Muscle layer of duodenum (tissue), 2 donors: ENCODE data around the gene ADAMTS16.

Source experiments
- H3K27ac ChIP-seq: one replicate; pipeline ENCODE4 v1.7.0; 2013; ENCODE audit warnings: mild to moderate bottlenecking, low read length
- H3K27me3 ChIP-seq: one replicate; pipeline ENCODE4 v1.7.0; 2013; ENCODE audit warnings: low read depth, mild to moderate bottlenecking, control low read depth, low read length
- H3K36me3 ChIP-seq, 2 donors: one replicate each; pipeline ENCODE4 v1.7.0; 2013; ENCODE audit warnings: low read length in 2 of 2, control low read depth in 1 of 2, mild to moderate bottlenecking in 1 of 2; ENCODE audit not compliant: insufficient read depth in 2 of 2, control insufficient read depth in 1 of 2
- H3K4me1 ChIP-seq, 2 donors: one replicate each; pipeline ENCODE4 v1.7.0; 2013; ENCODE audit warnings: low read length in 2 of 2, mild to moderate bottlenecking in 2 of 2, control low read depth in 1 of 2, moderate library complexity in 1 of 2; ENCODE audit not compliant: insufficient read depth in 2 of 2, control insufficient read depth in 1 of 2
- H3K4me3 ChIP-seq, 2 donors: one replicate each; pipeline ENCODE4 v1.7.0; 2013; ENCODE audit warnings: low read length in 2 of 2, low read depth in 1 of 2, mild to moderate bottlenecking in 1 of 2
- H3K9me3 ChIP-seq, 2 donors: one replicate each; pipeline ENCODE4 v1.7.0; 2013; ENCODE audit warnings: low read length in 2 of 2, control low read depth in 1 of 2, mild to moderate bottlenecking in 1 of 2; ENCODE audit not compliant: control insufficient read depth in 1 of 2
- donor health status: healthy.

ADAMTS16 gene

DNA sequence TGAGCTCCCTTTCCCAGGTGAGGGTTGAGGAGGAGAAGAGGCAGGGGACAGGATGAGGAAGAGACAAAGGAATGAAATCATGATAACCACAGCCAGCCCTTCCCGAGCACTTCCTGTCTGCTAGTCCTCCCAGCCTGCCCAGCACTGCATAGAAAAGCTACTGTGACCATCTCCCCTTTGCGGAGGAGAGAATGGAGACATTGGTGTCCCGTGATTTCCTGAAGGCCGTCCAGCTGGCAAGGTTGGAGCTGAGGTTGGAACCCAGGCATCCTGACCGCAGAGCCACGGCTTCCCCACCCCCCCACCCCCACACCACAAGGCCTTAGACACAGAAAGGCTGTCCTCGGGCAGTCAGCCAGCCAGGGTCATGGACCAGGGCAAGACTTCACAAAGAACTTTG lies 151.2 kb downstream of the ADAMTS16 start:
- H3K4me1 ChIP-seq = no peaks in the 10 kb centered on the region
- H3K9me3 ChIP-seq = peaks cover 0 to 23% of the 10 kb centered on the region in 2 donors
- H3K36me3 ChIP-seq = no peaks in the 10 kb centered on the region
- H3K27me3 ChIP-seq = no peaks in the 10 kb centered on the region
- H3K27ac ChIP-seq = no peak overlapping the region
- H3K4me3 ChIP-seq = no peak overlapping the region

DNA sequence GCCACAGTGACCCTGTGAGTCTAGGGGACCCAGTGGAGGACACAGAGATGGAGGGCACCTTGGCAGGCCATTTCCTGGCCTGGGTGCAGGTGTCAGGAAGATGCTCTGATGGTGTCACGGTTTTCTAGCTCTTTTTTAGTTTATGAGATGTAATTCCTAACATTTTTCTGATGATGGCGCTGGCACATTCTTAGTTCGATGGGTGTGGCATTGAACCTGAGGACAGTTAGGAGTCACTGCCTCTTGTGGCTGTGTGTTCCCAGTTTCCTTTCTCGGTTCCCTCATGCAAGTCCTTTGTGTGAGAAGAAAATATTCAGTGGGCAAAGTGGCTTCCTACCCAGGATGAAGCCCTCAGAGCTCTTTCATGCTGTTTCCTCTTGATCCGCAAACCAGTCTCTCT lies 152.9 kb downstream of the ADAMTS16 start:
- Histone ChIP-seq H3K36me3 (no peaks in the 10 kb centered on the region), H3K27me3 (no peaks in the 10 kb centered on the region), H3K27ac (no peak overlapping the region)

DNA sequence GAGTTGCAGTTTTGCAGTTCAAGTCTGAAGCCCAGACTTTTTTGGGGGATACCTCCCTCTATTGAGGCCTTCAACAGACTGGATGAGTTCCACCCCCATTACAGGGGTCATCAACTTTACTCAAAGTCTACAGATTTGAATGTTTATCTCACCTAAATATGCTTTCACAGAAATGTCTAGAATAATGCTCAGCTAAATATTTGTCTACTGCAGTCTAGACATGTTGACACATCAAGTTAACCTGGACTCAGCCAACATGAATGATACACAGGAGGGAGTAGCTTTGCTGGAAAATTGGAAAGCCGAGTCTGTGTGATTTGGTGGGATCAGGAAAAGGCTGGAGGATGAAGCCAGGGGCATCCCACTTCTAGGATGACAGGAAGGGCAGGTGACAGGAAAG lies 154.3 kb downstream of the ADAMTS16 start:
- no peak overlapping the region for H3K27ac ChIP-seq
- H3K4me1 ChIP-seq = no peaks in the 10 kb centered on the region
- H3K36me3 ChIP-seq = no peaks in the 10 kb centered on the region
- H3K4me3 ChIP-seq = no peak overlapping the region
- H3K9me3 ChIP-seq = peaks cover 0 to 19% of the 10 kb centered on the region in 2 donors
- no peaks in the 10 kb centered on the region for H3K27me3 ChIP-seq

More for the DNA sequence above, 152.9 kb downstream of the ADAMTS16 start:
- Histone ChIP-seq H3K4me3 (no peak overlapping the region), H3K9me3 (peaks cover 0 to 19% of the 10 kb centered on the region in 2 donors), H3K4me1 (no peaks in the 10 kb centered on the region)

DNA sequence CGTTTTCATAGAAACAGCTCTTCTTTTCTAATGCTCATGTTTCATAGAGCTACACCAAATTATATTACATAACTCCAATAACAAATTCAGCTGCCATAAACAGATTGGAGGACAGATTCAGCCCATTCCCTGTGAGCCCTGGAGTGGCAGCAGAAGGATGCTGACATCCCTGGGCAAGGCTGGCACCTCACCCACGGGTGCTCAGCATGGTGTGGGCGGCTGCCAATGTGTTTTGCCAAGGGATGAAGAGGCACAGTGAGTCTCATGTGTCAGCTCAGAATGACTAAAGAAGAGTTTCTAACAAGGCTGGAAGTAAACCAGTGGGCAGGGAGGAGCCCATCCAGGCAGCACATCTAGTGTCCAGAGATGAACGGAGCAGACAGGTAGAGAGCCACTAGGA lies 155.2 kb downstream of the ADAMTS16 start:
- H3K27ac ChIP-seq = no peak overlapping the region
- H3K4me3 ChIP-seq = no peak overlapping the region
- H3K27me3 ChIP-seq = no peaks in the 10 kb centered on the region
- peaks cover 0 to 19% of the 10 kb centered on the region in 2 donors for H3K9me3 ChIP-seq
- no peaks in the 10 kb centered on the region for H3K4me1 ChIP-seq
- H3K36me3 ChIP-seq = no peaks in the 10 kb centered on the region

DNA sequence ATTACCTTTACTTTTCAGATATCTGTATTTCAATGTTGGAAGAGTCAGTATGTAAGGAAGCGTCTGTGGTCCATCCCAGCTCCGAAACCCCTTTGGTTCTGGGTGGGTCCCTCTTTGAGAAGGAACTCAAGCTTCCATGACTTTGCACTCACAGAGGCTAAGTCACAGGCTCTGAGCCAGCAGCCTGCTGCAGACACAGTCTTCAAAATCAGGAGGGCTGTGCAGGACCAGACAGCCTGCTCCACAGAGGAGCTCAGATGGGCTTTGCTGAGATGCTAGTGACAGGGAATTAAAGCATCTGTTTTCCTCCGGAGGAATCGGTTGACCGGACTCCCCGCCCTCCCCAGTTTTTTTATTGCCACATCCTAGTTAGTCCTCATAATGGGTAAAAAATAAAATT lies 155.9 kb downstream of the ADAMTS16 start:
- H3K27ac ChIP-seq = no peak overlapping the region

DNA sequence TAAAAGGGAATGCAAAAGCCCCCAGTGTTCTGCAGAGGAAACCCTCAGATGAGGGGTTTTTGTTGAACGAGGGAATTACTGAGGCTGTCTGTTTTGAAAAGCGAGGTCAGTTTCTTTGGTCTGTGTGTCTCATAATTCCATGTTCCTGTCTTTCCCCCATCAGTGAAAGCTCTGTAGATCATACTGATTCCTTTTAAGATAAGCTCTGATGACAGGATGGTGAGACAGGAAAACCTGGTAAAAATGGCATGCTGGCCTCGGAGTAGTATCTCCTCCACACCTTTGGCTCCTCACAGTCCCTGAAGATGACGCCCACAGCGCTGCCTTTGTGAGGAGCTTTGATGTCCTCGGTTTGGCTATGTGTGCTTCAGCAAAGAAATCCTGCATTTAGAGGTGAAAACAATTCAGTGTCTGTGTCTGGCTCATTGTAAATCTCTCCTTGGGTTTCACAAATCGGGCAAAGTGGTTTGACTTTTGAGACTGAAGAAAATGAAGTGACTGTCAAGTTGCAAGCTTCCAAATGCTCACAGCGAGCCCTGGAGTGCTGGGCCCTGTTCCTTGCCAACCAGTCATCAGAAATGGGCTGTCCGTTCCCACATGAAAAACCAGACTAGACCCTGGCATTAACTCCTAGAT lies 157.4 kb downstream of the ADAMTS16 start:
- Histone ChIP-seq H3K4me1 (no peaks in the 10 kb centered on the region), H3K27me3 (no peaks in the 10 kb centered on the region), H3K4me3 (no peak overlapping the region), H3K9me3 (peaks cover 0 to 26% of the 10 kb centered on the region in 2 donors), H3K27ac (no peak overlapping the region), H3K36me3 (no peaks in the 10 kb centered on the region)

More for the DNA sequence above, 155.9 kb downstream of the ADAMTS16 start:
- H3K36me3 ChIP-seq = no peaks in the 10 kb centered on the region
- no peaks in the 10 kb centered on the region for H3K27me3 ChIP-seq
- H3K4me1 ChIP-seq = no peaks in the 10 kb centered on the region
- H3K9me3 ChIP-seq = peaks cover 0 to 19% of the 10 kb centered on the region in 2 donors
- no peak overlapping the region for H3K4me3 ChIP-seq

DNA sequence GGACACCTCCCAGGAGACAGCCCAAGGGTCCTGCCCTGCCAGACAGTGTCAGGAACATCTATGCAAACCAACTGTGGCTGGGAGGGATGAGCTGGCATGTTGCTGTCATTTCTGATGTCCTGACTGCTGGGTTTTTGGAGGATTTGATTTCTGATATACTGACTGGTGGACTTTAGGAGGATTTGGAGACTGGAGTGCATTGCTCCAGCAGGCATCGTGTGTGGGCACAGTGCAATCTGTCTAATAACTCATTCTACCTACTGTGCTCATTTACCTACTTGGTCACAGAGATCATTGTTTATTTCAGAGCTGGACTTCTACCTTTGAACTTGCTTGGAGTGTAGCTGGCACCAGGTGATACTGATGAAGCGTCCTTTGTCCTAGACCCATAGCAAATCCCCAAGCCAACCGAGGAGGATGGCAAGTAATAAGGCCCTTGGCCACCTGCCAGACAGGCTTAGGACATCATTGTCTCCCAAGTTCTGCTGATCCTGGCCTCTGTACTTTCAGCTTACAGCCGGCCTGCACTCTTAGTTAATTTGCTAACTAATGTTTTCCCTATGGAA lies 158.0 kb downstream of the ADAMTS16 start:
- H3K9me3 ChIP-seq = peaks cover 0 to 22% of the 10 kb centered on the region in 2 donors
- H3K4me3 ChIP-seq = no peak overlapping the region
- H3K36me3 ChIP-seq = no peaks in the 10 kb centered on the region
- no peaks in the 10 kb centered on the region for H3K27me3 ChIP-seq
- no peaks in the 10 kb centered on the region for H3K4me1 ChIP-seq
- no peak overlapping the region for H3K27ac ChIP-seq

DNA sequence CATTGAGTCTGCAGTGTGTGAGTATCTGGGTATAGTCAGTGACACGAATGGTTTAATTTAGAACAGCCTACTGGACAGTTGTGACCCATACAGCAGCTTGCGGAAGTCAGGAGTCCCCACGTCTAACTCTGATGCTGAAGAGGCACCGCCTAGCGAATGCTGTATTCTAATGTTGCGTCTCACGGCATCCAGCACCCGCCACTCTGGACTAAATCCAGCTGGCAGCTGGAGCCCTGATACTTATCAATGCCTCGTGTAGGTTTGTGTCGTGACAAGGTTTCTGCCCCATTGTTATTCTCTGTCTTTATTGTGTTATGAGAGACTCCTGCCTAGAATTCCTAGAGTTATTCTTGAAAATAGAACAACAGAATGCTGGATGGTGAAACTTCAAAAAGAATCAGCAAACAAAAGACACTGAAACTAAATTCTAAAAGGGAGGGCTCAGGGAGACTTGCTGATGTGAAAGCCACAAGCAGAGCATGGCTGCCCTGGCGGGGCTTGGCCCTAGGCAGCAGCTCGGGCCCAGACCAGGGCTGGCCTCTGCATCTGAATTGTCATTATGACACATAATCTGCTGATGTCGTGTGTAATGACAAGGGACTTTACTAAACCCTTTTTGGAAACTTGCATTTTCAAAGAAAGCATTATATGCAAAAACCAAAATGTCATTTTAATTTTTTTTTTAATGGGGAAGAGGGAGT lies 158.9 kb downstream of the ADAMTS16 start:
- Histone ChIP-seq H3K36me3 (no peaks in the 10 kb centered on the region), H3K4me3 (no peak overlapping the region), H3K4me1 (no peaks in the 10 kb centered on the region), H3K9me3 (peaks cover 0 to 22% of the 10 kb centered on the region in 2 donors), H3K27ac (no peak overlapping the region), H3K27me3 (no peaks in the 10 kb centered on the region)

DNA sequence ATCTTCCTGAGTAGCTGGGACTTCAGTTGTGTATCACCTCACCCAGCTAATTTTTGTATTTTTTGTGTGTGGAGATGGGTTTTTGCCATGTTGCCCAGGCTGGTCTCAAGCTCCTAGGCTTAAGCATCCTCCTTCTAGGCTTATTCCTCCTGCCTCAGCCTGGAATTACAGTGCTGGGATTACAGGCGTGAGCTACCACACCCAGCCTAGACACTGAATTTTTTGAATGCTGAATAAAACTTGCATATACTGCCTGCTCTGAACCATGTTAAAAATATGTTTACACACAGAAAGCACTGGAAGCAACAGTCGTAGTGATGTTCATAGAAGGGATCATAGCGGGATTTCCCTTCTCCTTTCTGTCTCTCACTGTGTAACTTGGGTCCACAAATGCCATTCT lies 161.0 kb downstream of the ADAMTS16 start:
- Histone ChIP-seq H3K9me3 (peaks cover 0 to 7% of the 10 kb centered on the region in 2 donors), H3K4me3 (no peak overlapping the region), H3K27ac (no peak overlapping the region), H3K4me1 (no peaks in the 10 kb centered on the region), H3K36me3 (no peaks in the 10 kb centered on the region), H3K27me3 (no peaks in the 10 kb centered on the region)

DNA sequence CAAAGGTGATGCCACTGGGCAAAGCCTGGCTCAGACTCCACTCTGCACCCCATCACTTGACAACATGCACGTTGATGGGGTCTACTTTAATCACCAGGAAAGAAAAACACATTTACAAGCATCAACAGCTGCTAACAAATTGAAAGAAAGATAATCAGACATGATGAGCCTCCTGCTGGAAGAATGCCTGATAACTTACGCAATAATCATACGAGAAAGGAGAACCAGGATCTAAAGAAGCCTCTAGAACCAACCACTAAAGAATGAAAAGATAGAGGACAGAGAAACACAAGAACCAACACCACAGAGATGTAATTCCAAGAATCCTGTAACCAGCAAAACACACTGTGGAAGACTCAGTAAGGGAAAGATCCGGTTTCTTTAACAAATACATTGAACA lies 162.1 kb downstream of the ADAMTS16 start:
- H3K4me1 ChIP-seq = no peaks in the 10 kb centered on the region
- H3K36me3 ChIP-seq = no peaks in the 10 kb centered on the region
- no peak overlapping the region for H3K4me3 ChIP-seq
- no peak overlapping the region for H3K27ac ChIP-seq
- H3K9me3 ChIP-seq = peaks cover 0 to 7% of the 10 kb centered on the region in 2 donors
- H3K27me3 ChIP-seq = no peaks in the 10 kb centered on the region

DNA sequence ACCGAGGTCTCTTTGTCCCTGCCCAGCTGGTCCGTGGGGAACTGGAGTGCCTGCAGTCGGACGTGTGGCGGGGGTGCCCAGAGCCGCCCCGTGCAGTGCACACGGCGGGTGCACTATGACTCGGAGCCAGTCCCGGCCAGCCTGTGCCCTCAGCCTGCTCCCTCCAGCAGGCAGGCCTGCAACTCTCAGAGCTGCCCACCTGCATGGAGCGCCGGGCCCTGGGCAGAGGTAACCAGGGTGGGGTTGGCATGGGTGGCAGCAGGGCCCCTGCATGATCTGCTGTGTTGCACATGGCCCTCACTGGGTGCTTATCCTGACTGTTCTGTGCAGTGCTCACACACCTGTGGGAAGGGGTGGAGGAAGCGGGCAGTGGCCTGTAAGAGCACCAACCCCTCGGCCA lies 163.1 kb downstream of the ADAMTS16 start:
- Histone ChIP-seq H3K27ac (no peak overlapping the region), H3K9me3 (peaks cover 0 to 7% of the 10 kb centered on the region in 2 donors), H3K4me3 (no peak overlapping the region), H3K27me3 (no peaks in the 10 kb centered on the region), H3K4me1 (no peaks in the 10 kb centered on the region), H3K36me3 (no peaks in the 10 kb centered on the region)
